ENCODE results near the gene ZCCHC9.

The ZCCHC9 gene

DNA sequence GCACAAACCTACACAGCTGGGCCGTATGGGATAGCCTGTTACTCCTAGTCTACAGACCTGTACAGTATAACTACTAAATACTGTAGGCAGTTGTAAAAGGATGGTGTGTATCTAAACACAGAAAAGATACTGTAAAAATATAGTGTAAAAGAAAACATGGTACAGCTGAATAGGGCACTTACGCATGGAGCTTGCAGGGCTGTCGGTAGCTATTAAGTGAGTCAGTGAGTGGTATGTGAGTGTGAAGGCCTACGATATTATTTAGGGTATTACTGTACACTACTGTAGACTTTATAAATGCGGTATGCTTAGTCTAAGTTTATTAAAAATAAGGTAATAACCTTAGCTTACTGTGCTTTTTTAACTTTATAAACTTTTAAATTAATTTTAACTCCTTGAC is 1.2 kb downstream of the ZCCHC9 start:
- Histone ChIP-seq H3K27me3 (no peaks in the 10 kb centered on the region), H3K4me2 (peak overlapping the region; percentile 89), H3K27ac (no peak overlapping the region), H3K4me1 (peaks cover 21% of the 10 kb centered on the region), H4K20me1 (no peaks in the 10 kb centered on the region), H3K9ac (peak overlapping the region; percentile 95; the same call in 1 of the 2 replicates), H3K9me3 (no peaks in the 10 kb centered on the region), H3K4me3 (peak overlapping the region; percentile 93; the same call in 1 of the 2 replicates), H3K36me3 (peaks cover 11% of the 10 kb centered on the region)
- TF ChIP-seq Cebpa-rat (IDR thresholded peaks at IDR 0.05) = no peak

DNA sequence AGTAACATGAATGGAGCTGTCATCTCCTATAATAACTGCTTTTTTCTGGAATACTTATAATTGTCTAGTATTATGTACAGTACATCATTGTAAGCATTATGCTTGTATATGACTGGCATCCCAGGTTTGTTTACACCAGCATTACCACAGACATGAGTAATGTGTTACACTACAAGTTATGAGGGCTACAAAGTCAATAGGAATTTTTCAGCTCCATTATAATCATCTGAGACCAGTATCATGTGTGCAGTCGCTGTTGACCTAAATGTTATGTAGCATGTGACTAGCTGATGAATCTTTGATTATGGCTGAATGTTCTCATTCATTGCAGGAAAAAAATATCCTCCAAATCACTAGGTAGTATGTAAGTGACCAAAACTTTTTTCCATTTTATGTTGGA is 2.2 kb downstream of the ZCCHC9 start:
- H3K4me2 ChIP-seq = no peak overlapping the region
- no peaks in the 10 kb centered on the region for H4K20me1 ChIP-seq
- H3K27me3 ChIP-seq = no peaks in the 10 kb centered on the region
- H3K36me3 ChIP-seq = peaks cover 11% of the 10 kb centered on the region
- no peaks in the 10 kb centered on the region for H3K9me3 ChIP-seq
- no peak overlapping the region for H3K9ac ChIP-seq
- H3K4me1 ChIP-seq = peaks cover 21% of the 10 kb centered on the region
- no peak overlapping the region for H3K4me3 ChIP-seq
- TF ChIP-seq Cebpa-rat (IDR thresholded peaks at IDR 0.05) = no peak
- H3K27ac ChIP-seq = no peak overlapping the region

DNA sequence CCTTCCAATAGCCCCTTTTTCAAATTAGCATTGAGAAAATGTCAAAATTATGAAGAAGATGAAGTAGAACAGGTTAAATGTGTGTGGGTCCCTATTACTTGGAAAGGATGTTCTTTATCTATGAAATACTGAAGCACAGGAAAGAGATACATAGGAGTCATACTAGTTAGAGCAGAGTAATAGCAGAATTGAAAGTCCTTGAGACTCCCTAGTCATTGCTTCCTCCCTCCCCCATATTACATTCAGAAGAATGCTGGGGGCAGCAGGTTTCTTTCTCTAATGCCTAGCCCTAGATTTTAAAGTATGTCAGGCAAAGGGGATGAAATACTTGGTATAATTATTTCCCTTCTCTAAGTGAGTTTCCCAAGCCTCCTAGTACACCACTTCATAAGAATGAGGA is 4.4 kb downstream of the ZCCHC9 start:
- H3K4me3 ChIP-seq = no peak overlapping the region
- no peak for TF ChIP-seq Cebpa-rat (IDR thresholded peaks at IDR 0.05)
- H3K9me3 ChIP-seq = no peaks in the 10 kb centered on the region
- peaks cover 10% of the 10 kb centered on the region for H3K4me1 ChIP-seq
- no peaks in the 10 kb centered on the region for H4K20me1 ChIP-seq
- no peaks in the 10 kb centered on the region for H3K27me3 ChIP-seq
- no peak overlapping the region for H3K4me2 ChIP-seq
- no peak overlapping the region for H3K9ac ChIP-seq
- peaks cover 26% of the 10 kb centered on the region for H3K36me3 ChIP-seq
- no peak overlapping the region for H3K27ac ChIP-seq

DNA sequence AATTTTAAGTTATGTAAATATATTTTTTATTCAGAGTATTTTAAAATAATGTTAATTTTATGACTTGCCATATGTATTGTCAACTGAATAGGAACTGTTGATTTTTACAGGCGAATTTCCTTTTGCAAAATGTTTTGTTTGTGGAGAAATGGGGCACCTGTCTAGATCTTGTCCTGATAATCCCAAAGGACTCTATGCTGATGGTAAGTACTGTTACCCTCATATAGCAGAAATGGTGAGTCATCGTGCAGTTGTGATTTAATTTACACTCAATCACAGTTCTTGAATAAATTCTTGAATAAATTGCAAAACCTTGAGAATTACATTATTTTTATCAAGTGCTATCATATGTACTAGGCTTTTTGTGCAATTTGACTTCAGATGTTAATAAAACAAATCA is 7.4 kb downstream of the ZCCHC9 start:
- Histone ChIP-seq H3K36me3 (peaks cover 42% of the 10 kb centered on the region), H3K4me3 (no peak overlapping the region)

DNA sequence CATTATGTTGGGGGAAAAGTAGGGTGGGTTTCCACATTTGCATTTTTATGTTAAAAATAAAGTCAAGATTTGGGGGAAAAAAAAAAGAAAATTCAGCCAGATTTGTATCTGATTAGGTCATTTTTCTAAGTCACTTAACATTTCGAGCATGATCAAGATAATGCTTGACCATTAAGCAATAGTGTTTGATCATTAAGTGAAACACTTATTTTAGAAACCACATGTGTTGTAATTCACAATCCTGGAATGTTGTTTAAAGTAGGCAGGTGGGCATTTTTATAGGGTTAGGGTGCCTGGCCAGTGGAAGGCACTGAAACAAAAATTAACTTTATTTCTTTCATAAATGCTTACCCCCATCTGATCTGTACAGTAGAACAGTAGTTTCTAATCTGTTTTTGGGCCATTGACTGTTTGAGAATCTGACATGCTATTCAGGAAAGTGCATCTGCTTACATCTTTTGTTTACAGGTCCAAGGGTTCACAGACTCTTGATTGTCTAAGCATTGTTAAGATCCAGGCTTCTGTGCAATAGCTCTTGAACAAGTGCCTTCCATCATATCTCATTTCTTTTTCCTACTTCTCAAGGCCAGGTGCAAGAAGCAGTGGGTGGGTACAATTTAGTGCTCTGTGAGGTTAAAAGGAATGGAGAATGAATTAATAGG is 9.1 kb downstream of the ZCCHC9 start:
- Histone ChIP-seq H4K20me1 (no peaks in the 10 kb centered on the region), H3K36me3 (peaks cover 36% of the 10 kb centered on the region), H3K27ac (no peak overlapping the region), H3K4me3 (no peak overlapping the region), H3K9me3 (no peaks in the 10 kb centered on the region), H3K27me3 (no peaks in the 10 kb centered on the region), H3K9ac (no peak overlapping the region), H3K4me1 (no peaks in the 10 kb centered on the region), H3K4me2 (no peak overlapping the region)
- no peak for TF ChIP-seq Cebpa-rat (IDR thresholded peaks at IDR 0.05)

More for the DNA sequence above, 7.4 kb downstream of the ZCCHC9 start:
- Histone ChIP-seq H3K9ac (no peak overlapping the region), H3K4me1 (no peaks in the 10 kb centered on the region), H3K27ac (no peak overlapping the region), H3K9me3 (no peaks in the 10 kb centered on the region), H3K4me2 (no peak overlapping the region), H4K20me1 (no peaks in the 10 kb centered on the region), H3K27me3 (no peaks in the 10 kb centered on the region)
- no peak for TF ChIP-seq Cebpa-rat (IDR thresholded peaks at IDR 0.05)

DNA sequence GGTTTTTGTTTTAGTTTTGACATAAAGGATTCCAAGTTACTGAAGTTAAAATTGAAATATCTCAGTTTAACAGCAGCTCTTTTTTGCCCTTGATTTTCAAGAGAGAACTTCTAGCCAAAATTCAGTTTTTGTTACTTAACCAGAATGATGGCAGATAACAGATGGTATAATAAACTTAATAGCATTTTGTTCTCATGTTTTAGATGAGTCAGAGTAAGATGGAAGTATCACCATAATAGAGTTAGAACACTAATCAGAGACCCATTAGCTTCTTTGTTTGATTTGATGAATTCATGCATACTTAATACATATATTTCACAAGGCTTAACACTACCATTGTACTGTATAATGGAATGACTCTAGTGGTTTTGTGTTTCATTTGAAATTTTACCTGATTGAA is 11.9 kb downstream of the ZCCHC9 start:
- Histone ChIP-seq H3K4me2 (no peak overlapping the region), H3K4me3 (no peak overlapping the region), H3K9me3 (no peaks in the 10 kb centered on the region), H4K20me1 (no peaks in the 10 kb centered on the region), H3K9ac (no peak overlapping the region), H3K27ac (no peak overlapping the region), H3K36me3 (peaks cover 35% of the 10 kb centered on the region), H3K27me3 (no peaks in the 10 kb centered on the region), H3K4me1 (no peaks in the 10 kb centered on the region)
- TF ChIP-seq Cebpa-rat (IDR thresholded peaks at IDR 0.05) = no peak

DNA sequence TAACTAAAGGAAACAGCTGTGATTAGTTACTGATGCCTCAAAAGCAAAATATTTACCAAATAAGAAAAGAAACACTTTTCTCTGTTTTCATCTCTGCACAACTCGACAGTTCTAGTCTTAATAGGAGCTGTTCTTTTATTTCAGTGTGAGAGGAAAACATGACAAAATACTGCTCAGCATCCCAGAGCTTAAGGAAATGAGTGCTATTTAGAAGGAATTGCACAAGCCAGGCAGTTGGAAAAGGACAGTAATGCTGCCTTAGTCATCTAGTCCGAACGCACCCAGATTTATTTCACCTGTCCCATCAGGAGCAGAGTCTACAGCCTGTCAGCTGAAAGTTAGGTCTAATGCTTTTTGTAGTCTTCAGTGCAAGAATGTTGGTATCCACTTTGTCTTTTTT is 12.3 kb downstream of the ZCCHC9 start:
- no peak overlapping the region for H3K27ac ChIP-seq
- H3K4me3 ChIP-seq = no peak overlapping the region
- no peak overlapping the region for H3K9ac ChIP-seq
- peaks cover 35% of the 10 kb centered on the region for H3K36me3 ChIP-seq
- no peak for TF ChIP-seq Cebpa-rat (IDR thresholded peaks at IDR 0.05)
- H3K9me3 ChIP-seq = no peaks in the 10 kb centered on the region
- no peak overlapping the region for H3K4me2 ChIP-seq
- no peaks in the 10 kb centered on the region for H3K4me1 ChIP-seq
- H3K27me3 ChIP-seq = no peaks in the 10 kb centered on the region
- no peaks in the 10 kb centered on the region for H4K20me1 ChIP-seq

DNA sequence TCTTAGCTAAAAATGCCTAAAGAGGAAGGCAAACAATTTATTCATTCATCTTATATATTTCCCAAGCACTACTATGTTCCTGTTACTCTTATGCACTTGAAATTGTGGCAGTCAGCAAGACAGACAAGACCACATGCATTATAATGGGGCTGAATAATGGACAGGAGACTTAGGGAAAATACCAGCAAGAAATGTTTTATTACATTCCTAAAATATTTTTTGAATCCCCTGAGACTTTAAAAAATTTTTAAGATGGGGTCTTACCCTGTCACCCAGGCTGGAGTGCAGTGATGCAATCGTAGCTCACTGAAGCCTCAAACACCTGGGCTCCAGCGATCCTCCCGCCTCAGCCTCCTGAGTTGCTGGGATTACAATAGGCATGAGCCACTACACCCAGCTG is 13.2 kb downstream of the ZCCHC9 start:
- no peak overlapping the region for H3K27ac ChIP-seq
- no peaks in the 10 kb centered on the region for H3K4me1 ChIP-seq
- TF ChIP-seq Cebpa-rat (IDR thresholded peaks at IDR 0.05) = no peak
- H3K4me3 ChIP-seq = no peak overlapping the region
- no peaks in the 10 kb centered on the region for H3K27me3 ChIP-seq
- no peak overlapping the region for H3K4me2 ChIP-seq
- H3K9ac ChIP-seq = no peak overlapping the region
- no peaks in the 10 kb centered on the region for H4K20me1 ChIP-seq
- peaks cover 27% of the 10 kb centered on the region for H3K36me3 ChIP-seq
- no peaks in the 10 kb centered on the region for H3K9me3 ChIP-seq

DNA sequence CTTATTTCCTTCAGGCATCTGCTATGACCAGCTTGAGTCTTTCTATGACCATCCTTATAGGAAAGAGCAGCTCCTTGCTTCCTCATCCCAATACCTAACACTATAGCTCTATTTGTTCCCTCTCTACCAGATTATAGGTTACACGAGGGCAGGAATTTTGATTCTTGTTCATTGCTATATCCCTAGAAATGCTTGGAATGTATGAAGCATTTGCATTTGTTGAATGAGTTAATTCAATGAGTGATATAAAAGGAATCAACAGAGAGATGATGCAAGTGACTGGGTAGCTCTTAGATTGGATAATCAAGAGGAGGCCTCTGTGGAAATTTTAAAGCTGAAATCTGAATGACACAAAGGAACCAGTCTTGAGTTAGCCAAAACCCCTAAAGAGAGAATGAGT is 13.9 kb downstream of the ZCCHC9 start:
- no peaks in the 10 kb centered on the region for H3K27me3 ChIP-seq
- H3K9me3 ChIP-seq = no peaks in the 10 kb centered on the region
- no peak overlapping the region for H3K4me3 ChIP-seq
- H3K9ac ChIP-seq = no peak overlapping the region
- H3K27ac ChIP-seq = no peak overlapping the region
- no peak overlapping the region for H3K4me2 ChIP-seq
- no peaks in the 10 kb centered on the region for H3K4me1 ChIP-seq
- no peaks in the 10 kb centered on the region for H4K20me1 ChIP-seq
- TF ChIP-seq Cebpa-rat (IDR thresholded peaks at IDR 0.05) = no peak
- H3K36me3 ChIP-seq = peaks cover 25% of the 10 kb centered on the region

DNA sequence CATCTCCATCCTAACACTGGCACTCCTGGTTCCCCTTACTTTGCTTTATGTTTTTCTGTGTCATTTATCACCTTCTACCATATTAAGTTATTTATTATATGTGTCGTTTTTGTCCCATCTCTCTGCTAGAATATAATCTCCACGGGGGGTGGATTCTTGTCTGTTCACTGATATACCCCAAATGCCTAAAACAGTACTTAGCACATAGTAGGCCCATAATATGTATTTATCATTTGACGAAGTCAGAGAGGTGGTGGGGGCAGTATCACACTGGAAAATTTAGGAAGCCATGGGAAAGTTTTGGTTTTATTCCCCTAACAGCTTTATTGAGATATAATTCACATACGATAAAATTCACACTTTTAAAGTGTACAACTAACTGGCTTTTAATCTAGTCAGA is 14.4 kb downstream of the ZCCHC9 start:
- Histone ChIP-seq H4K20me1 (no peaks in the 10 kb centered on the region), H3K4me1 (no peaks in the 10 kb centered on the region), H3K9me3 (no peaks in the 10 kb centered on the region), H3K9ac (no peak overlapping the region), H3K36me3 (peaks cover 20% of the 10 kb centered on the region), H3K27ac (no peak overlapping the region), H3K4me2 (no peak overlapping the region), H3K4me3 (no peak overlapping the region), H3K27me3 (no peaks in the 10 kb centered on the region)
- no peak for TF ChIP-seq Cebpa-rat (IDR thresholded peaks at IDR 0.05)

DNA sequence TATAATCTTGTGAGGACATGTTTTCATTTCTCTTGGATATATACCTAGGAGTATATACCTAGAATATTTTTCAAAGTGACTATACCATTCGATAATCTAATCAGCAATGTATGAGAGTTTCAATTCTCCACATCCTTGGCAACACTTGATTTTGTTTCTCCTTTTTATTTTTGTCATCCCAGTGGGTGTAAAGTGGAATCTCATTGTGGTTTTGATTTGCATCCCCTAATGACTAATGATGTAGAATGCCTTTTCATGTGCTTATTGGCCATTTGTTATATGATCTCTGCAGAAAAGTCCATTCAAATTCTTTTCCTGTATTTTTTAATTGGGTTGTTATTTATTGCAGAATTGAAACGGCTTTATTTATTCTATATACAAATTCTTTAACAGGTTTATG is 15.2 kb downstream of the ZCCHC9 start:
- no peak overlapping the region for H3K4me2 ChIP-seq
- no peak for TF ChIP-seq Cebpa-rat (IDR thresholded peaks at IDR 0.05)
- H3K9ac ChIP-seq = no peak overlapping the region
- H3K27ac ChIP-seq = no peak overlapping the region
- no peaks in the 10 kb centered on the region for H3K4me1 ChIP-seq
- H3K9me3 ChIP-seq = no peaks in the 10 kb centered on the region
- no peak overlapping the region for H3K4me3 ChIP-seq
- no peaks in the 10 kb centered on the region for H3K27me3 ChIP-seq
- H3K36me3 ChIP-seq = peaks cover 15% of the 10 kb centered on the region; the same call in 1 of the 2 replicates
- no peaks in the 10 kb centered on the region for H4K20me1 ChIP-seq

Data from BLaER1 (cell line).